HTERT RPE-1 (cell line): Measurements from ENCODE around the gene SOCS6.
"Not testable (repeated sequence)": the region's sequence is repeated elsewhere in the genome, so short reads cannot be mapped to it uniquely, and the experiment has no call there.

Experiments used
- in situ Hi-C: fragments of 300-500 bp; cut with MboI; formaldehyde crosslinking; loops from 4 replicates; pipeline ENCODE4 v1.14.3; 2020; ENCODE audit warnings: low sequenced_read_pairs

Gene SOCS6, protein sequence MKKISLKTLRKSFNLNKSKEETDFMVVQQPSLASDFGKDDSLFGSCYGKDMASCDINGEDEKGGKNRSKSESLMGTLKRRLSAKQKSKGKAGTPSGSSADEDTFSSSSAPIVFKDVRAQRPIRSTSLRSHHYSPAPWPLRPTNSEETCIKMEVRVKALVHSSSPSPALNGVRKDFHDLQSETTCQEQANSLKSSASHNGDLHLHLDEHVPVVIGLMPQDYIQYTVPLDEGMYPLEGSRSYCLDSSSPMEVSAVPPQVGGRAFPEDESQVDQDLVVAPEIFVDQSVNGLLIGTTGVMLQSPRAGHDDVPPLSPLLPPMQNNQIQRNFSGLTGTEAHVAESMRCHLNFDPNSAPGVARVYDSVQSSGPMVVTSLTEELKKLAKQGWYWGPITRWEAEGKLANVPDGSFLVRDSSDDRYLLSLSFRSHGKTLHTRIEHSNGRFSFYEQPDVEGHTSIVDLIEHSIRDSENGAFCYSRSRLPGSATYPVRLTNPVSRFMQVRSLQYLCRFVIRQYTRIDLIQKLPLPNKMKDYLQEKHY

DNA sequence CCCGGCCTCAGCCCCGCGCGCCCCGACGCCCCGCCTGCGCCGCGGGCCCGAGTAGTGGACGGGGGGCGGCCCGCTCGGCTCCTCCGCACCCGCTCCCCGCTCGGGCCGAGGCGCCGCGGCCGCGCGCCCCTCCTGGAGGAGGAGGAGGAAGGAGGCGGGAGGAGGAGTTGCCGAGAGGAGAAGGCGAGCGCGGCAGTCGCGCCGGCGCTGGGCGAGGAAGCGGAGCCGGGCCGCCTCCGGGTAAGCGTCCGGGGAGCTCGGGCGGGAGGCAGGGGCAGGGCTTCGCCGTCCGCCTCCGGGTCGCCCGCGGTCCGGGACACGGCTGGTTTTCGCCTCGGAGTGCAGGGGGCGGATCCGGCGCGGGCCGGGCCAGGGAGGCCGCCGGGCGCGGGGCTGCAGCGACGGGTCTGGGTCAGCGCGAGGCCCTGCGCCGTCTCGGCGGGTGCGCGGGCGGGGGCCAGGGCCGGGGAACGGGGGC lies at the start of gene SOCS6:
SOCS6 (plus strand) TSS at position 195 of the 478 bp plus-strand sequence. CDS start 35,624 bp downstream, outside the sequence.
- in situ Hi-C loops: no loop called here

DNA sequence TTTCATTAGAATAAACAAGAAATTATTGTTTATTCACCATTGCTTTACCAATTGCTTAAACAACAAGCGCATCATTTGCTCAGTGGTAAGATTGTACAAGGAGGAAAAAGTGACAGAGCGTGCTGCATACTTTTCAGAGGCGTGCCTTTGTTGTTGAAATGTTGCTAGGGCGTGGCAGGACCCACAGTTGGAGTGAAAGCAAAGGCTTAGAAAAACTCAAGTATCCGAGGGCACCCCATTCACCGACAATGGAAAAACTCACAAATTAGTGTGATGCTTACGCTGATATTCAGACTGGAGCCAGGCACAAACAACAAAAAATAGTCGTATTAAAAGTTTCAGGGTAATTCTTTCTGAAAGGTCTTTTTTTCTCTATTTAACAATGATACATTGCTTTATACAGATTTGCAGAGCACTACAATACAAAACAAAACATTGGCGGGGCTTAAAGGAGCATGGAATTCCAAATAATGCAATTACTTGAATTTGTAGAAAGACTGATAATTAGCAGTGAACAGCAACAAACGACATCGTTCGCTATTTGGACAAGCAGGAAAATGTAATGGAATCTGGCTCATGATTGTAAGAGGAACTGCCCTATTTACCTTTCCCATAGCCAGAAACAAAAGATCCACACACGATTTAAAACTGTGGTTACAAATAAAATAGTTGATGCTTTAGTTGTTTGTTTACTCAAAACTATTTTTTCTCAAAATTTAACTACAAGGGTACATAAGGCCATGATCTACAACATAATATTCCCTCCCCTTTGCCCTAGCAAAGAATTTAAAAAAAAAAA lies 45.5 kb upstream of the SOCS6 start:
- in situ Hi-C loops: no loop called here

DNA sequence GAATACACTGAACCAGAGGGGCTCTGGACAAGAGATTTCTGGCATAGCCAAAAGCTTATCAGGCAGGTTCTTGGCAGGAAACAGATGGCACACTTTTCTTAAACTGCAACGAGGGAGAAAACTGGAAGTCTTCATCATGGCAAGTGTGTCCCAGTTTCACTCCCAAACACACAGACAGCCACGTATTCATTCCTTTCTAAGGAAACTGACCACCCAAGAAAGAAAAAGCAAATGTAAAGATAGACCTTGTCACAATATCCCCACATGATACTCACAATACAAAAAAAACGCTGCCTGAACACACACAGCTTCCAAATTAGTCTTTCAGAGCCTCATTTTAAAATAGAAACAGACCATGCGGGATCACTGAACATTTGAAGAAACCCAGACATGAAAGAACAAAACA lies 42.8 kb upstream of the SOCS6 start:
- in situ Hi-C loops: no loop called here

DNA sequence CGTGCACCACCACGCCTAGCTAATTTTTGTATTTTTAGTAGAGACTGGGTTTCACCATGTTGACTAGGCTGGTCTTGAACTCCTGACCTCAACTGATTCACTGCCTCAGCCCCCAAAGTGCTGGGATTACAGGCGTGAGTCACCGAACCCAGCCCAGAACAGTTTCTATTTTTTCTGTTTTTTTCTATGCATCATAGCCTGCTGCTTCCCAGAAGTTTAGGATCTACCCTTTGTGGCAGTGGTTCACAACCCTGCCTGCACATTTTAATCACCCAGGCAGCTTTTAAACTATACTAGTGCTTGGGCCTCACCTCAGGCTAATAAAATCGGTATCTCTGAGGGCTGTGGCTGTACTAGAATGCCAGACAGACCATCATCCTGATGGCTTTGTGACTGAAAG lies 39.7 kb upstream of the SOCS6 start:
- in situ Hi-C loops: no loop called here

DNA sequence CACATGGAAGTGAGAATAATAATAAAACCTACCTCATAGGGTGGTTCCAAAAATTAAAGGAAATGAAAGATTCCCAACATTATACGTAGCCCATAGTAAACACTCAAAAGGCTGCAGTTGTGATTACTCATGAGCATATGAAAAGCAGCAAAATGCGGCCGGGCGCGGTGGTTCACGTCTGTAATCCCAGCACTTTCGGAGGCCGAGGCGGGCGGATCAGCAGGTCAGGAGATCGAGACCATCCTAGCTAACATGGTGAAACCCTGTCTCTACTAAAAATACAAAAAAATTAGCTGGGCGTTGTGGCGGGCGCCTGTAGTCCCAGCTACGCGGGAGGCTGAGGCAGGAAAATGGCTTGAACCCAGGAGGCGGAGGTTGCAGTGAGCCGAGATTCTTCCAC lies 39.0 kb upstream of the SOCS6 start:
- in situ Hi-C loops: not testable (repeated sequence)

DNA sequence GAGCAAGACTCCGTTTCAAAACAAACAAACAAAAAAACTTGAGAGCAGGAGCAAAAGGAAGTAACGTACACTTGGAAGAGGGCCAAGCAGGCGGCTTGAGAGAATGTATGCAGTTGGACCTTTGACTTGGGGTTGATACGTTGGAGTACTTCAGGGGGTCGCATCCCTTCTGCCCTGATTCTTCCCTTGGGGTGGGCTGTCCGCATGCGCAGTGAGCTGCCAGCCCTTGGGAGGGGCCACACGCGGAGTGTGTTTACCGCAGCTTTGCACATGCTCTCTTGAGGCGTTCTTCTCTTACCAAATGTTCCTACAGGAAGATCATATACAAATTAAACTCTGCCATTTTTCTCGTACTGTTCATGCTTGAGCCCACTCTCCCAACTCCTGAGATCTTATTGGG lies 38.1 kb upstream of the SOCS6 start:
- in situ Hi-C loops: no loop called here

DNA sequence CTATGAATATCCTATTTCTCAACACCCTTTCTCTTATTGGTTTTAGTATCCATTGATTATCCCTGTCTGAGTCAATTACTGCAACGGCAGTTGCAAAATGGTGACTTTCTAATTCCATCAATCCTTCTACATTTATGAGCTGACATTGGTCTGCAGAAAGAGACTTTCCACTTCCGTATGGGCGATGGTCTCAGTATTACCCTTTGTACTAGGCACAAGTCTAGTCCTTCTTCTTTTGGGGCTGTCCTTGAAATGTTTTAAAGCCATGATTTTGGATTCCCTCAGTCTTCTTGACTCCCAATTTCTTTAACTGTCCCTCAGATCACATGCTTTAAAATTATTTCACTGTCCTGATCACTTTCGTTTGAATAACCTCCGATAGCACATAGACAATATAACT lies 32.7 kb upstream of the SOCS6 start:
- in situ Hi-C loops: no loop called here

DNA sequence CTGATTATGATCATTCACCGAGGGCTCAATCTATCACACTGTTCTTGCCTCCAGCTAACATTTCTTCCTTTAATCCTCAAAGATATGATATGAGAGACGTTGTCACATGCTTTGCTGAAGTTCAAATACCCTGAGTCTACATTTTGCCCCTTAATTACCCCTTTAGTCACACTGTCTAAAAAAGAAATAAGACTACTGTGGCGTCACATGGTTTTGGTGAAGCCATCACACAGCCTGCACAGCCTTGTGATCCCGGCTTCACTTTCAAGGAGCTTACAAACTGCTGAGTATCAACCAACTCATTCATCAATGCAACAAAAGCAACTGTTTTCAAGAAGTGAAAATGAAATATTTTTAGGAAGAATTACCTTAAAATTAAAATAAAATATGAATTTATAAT lies 31.9 kb upstream of the SOCS6 start:
- in situ Hi-C loops: no loop called here

DNA sequence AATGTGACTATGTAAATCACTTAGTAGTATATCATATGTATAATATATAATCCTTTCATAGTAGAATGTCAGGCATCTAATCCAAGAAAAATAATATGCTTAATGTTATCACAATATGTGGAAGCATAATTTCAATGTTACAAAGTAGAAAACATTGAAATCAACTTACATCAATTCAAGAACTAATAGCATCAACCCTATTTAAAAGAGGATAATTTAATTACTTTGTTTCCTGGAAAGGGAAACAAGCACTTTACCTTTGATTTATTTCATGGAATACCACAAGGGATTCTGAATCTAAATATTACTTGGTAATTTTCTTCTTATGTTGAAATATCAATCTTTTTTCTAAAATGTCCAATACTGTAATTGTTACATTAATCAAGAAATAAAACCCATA lies 30.6 kb upstream of the SOCS6 start:
- in situ Hi-C loops: no loop called here

DNA sequence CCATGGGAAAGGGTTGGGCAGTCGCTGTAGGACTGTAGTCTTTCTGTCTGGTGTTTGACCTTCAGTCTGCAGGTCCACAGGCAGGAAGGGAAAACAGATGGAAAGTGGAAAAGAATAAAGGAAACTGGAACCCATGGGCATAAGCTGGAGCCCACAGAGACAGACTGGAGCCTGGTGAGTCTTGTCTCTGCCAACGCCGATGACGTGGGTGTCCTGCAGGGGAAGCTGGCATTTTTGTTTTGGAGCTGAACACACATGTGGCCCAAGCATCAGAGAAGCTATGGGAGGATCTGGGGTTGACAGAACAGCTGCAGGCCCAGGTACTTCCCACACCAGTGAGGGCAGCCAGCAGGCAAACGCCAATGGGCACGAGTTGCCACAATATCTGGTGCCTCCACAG lies 28.2 kb upstream of the SOCS6 start:
- in situ Hi-C loops: no loop called here

DNA sequence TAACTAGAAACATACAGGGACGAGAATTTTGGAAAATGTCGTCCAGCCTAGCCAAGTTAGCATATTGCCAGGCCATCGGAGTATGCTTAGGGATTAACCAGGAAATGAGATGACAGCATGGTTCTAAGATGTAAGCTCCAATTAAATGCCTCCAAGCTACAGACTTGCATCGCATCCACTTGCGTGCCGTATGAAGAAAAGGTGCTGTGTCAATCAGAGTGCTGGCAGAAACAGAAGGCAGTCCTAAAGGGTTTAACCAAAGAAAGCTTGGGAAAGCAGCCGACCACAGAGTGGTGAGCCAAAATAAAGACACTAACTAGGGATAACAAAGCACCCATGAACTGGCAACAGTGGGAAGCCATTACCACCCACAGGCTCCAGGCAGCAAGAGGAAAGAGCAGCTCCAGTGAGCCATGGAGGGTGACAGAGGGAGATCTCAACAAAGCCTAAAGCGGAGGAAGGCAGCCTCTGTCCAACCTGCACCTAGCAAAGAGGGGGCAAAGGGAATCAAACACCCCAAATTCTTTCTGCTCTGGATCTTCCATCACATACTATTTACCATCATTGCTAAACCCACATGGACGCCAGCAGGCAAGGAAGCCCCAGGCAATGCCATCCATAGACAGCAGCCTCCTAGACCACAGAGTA lies 27.6 kb upstream of the SOCS6 start:
- in situ Hi-C loops: no loop called here

DNA sequence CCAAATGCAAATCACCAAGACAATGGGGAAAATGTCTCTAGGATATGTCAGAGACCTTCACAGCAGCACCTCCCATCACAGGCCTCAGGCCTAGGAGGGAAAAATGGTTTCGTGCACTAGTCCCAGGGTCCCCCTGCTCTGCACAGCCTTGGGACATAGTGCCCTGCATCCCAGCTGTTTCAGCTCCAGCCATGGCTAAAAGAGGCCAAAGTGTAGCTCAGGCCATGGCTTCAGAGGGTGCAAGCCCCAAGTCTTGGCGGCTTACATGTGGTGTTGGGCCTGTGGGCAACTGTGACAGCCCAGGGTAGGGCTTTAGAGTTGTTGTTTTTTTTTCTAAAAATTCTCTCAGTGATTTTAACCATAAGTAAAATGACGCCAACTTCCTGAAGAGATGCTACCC lies 25.5 kb upstream of the SOCS6 start:
- in situ Hi-C loops: no loop called here

DNA sequence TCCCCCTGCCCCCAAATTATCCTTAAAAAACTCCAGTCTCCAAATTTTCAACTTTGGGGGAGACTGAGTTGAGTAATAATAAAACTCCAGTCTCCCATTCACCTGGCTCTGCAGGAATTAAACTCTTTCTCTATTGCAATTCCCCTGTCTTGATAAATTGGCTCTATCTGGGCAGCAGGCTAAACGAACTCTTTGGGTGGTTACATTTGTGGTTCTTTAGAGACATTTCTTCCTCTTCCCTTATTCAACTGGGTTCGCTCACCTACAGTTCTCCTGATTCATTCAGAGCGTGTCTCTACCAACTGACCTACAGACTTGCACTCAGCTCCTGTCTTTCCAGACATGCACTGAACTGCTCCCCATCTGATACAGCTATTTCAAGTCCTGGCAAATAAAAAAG lies 17.1 kb upstream of the SOCS6 start:
- in situ Hi-C loops: no loop called here

DNA sequence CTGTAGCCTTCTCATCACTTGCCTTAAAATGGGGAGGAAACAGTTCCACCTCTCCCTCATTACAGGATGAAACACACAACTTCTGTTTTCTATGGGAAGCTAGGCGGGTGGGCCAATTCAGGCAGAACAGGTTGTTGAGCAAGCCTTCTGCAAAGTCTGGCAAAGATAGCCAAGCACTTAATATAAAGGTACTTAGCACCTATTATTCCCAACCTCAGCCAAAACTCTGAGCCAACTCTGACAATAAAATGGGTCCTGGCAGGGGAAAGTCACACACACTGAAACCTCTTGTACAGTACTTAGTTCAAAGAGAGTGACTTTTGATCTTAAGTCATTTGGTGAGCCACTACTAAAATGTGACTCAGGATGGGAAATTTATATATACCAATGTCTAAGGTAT lies 15.8 kb upstream of the SOCS6 start:
- in situ Hi-C loops: no loop called here

DNA sequence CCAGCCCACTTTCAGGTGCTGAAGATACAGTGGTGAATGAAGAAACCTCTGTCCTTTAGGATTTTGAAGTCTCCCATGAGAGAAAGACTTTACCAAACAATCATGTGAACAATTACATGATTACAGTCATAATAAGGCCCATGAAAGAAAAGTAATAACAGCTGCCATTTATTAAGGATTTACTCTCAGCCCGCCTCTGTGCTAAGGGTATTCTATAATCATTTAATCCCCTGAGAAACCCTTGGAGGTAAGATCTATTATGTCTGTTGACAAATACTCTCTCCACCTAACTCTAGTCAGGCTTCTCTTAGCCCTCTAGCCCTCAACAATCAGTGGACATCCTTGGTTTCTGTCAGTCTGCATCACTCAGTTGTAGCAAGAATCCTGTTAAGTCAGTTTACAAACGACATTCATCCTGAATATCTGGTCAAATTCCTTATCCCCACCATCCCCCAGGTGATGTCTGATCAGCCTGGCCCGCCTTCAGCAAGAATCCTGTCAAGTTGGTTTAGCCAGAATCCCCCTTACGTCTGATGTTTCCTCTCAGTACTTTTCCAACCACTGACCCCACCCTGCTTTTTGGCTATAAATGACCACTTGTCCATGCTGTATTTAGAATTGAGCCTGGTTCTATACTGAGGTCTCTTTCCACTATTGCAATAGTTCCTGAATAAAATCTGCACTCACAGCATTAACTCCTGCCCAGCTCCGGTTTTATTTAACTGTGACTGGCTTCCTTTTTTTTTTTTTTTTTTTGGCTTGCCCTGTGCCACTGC lies 12.2 kb upstream of the SOCS6 start:
- in situ Hi-C loops: no loop called here

DNA sequence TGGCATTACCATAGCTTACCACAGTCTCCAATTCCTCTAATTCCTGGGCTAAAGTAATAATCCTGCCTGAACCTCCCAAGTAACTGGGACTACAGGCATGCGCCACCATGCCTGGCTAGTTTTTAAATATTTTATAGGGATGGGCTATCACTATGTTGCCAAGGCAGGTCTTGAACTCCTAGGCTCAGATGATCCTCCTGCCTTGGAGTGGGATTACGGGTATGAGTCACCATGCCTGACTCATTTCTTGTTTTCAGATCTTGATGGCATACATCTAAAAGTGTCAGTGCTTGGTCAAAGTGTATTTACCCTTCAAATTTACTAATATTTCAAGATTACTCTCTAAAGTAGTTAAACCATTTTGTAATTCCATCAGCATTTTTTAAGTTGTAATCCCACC lies 9.4 kb upstream of the SOCS6 start:
- in situ Hi-C loops: no loop called here

DNA sequence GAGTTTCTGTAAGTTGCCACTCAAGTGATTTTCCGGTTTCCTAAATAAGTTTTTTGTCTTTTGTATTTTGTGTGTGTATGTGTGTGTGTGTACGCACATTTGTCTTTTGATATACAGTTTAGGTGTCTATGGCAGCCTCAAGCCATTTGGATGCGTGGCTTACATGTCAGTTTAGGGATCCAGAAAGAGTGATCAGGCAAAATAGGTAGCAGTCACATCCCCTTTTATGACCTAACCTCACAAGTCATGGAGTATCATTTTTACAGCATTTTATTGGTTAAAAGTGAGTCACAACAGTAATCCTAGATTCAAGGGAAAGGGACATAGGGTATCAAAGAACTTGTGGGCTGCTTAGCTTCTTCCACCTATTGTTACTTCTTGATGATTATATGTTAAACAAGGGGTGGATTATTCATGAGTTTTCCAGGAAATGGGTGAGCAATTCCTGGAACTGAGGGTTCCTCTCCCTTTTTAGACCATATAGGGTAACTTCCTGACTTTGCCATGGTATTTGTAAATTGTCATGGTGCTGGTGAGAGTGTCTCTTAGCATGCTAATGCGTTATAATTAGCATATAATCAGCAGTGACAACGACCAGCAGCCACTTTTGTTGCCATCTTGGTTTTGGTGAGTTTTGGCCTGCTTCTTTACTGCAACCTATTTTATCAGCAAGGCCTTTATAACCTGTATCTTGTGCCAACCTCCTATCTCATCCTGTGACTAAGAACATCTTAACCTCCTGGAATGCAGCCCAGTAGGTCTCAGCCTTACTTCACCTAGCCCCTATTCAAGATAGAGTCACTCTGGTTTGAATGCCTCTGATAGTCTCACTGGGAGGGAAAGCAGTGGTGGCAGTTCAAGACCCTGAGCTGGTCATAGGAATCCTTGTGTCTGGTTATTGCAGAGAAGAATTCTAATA lies 8.6 kb upstream of the SOCS6 start:
- in situ Hi-C loops: no loop called here

DNA sequence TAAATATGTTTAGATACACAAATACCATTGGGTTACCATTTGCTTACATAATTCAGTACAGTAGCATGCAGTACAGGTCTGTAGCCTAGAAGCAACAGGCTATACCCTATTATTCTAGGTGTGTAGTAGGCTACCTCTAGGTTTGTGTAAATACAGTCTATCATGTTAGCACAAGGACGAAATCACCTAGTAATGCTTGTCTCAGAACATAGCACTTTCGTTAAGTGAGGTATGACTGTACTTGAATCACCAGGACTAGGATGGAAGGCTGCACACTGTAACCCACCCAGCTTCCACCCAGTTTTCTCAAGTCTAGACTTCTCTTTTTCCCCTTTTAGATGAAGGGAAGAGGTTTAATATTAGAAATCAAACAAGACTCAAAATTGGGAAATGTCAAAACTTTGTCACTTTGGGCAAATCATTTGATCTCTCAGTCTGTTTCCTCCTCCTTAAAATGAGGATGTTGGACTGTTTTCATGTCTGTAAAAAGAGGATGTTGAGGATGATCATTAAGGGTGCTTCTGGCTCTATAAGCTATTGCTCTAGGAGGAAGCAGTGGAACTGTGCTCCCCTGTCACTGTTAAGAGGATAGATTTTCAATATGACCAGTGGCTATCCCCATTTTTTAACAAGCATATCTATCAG lies 3.7 kb upstream of the SOCS6 start:
- in situ Hi-C loops: no loop called here

DNA sequence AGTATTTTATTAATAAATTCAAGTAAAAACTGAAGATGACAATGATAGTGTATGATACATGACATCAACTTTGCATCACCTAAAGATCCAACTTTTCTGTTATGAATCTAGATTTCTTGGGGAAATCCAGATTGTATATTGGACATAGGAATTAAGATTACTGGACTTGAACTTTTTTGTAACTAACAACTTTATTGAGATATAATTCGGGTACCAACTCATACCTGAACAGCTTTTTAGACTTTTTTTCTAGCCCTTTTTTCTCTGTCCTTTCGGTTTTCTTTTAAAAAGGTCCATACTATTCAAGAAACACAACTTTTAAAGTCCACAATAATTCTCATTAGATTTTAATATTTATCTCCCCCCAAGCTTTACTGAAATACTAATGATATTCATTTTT lies 1.1 kb upstream of the SOCS6 start:
- in situ Hi-C loops: no loop called here
